ENCODE measurements around the gene FRAT1. TPM values are rescaled to one million over a fixed set of nuclear protein-coding genes. Genes with fewer than 3 reads are reported as not detected.
A peak's percentile ranks its signal among the peaks of the same experiment; 100 is the strongest.

FRAT1 gene
- total and polyA plus RNA-seq, 7 donors, result 0.61 to 3.9 (median 2.0) TPM

- peak overlapping the region; percentile 68 for H3K27ac ChIP-seq
Measured at GRCh38 chr10:97307866-97308780, 10.9 kb upstream of the FRAT1 start.

GRCh38 chr10:97311111-97311626 lies 7.9 kb upstream of the FRAT1 start:
- intact Hi-C loops (cut with DNase I), result no loop called here
- no peaks in the 10 kb centered on the region for H3K36me3 ChIP-seq (ENCODE audit: insufficient read depth in 1 of 2, low read depth in 1 of 2)
- 84 to 98% (median 87%) methylated on average over 4 of the region's 4 CpGs for WGBS, 3 donors
- no peaks in the 10 kb centered on the region for H3K9me3 ChIP-seq
- ATAC-seq (no peak), DNase-seq (no peak)
- H3K27me3 ChIP-seq (ENCODE audit: insufficient read depth in 3 of 3, low read length in 2 of 3), result no peaks in the 10 kb centered on the region
- TF ChIP-seq, protein P1, sequence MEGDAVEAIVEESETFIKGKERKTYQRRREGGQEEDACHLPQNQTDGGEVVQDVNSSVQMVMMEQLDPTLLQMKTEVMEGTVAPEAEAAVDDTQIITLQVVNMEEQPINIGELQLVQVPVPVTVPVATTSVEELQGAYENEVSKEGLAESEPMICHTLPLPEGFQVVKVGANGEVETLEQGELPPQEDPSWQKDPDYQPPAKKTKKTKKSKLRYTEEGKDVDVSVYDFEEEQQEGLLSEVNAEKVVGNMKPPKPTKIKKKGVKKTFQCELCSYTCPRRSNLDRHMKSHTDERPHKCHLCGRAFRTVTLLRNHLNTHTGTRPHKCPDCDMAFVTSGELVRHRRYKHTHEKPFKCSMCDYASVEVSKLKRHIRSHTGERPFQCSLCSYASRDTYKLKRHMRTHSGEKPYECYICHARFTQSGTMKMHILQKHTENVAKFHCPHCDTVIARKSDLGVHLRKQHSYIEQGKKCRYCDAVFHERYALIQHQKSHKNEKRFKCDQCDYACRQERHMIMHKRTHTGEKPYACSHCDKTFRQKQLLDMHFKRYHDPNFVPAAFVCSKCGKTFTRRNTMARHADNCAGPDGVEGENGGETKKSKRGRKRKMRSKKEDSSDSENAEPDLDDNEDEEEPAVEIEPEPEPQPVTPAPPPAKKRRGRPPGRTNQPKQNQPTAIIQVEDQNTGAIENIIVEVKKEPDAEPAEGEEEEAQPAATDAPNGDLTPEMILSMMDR (IDR thresholded peaks at IDR 0.05), result no peak
- H3K27ac ChIP-seq, result no peak overlapping the region
- no peak overlapping the region for H3K4me3 ChIP-seq
- H3K4me1 ChIP-seq, result peaks cover 9% of the 10 kb centered on the region

More at GRCh38 chr10:97307866-97308780, 10.9 kb upstream of the FRAT1 start:
- no peaks in the 10 kb centered on the region for H3K27me3 ChIP-seq (ENCODE audit: insufficient read depth in 3 of 3, low read length in 2 of 3)
- TF ChIP-seq, protein P1 (IDR thresholded peaks at IDR 0.05), result no peak
- ATAC-seq (peak; percentile 46 to 77 (median 66)), DNase-seq (no peak)
- no peaks in the 10 kb centered on the region for H3K36me3 ChIP-seq (ENCODE audit: insufficient read depth in 1 of 2, low read depth in 1 of 2)
- no peak overlapping the region for H3K4me3 ChIP-seq
- H3K9me3 ChIP-seq, result no peaks in the 10 kb centered on the region
- WGBS, 3 donors, result 57 to 73% (median 63%) methylated on average over 10 of the region's 10 CpGs
- peaks cover 9% of the 10 kb centered on the region for H3K4me1 ChIP-seq
- intact Hi-C loops (cut with DNase I), result no loop called here

DNA sequence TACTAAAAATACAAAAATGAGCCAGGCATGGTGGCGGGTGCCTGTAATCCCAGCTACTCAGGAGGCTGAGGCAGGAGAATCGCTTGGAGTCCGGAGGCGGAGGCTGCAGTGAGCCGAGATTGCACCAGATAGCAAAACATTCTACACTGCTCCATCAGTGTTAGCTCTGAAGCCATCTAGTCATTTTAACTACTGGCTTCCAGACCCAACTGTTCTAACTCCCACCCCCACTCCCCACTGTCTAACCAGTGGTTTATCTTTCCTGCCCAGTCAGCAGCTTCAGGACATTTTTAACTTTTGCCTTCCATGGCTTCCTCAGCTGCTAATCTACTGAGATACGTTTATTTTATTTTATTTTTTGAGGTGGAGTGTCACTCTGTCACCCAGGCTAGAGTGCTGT lies 6.2 kb upstream of the FRAT1 start:
- intact Hi-C loops (cut with DNase I), result no loop called here
- Histone ChIP-seq H3K27me3 (ENCODE audit: insufficient read depth in 3 of 3, low read length in 2 of 3) (no peaks in the 10 kb centered on the region), H3K4me1 (peaks cover 9% of the 10 kb centered on the region), H3K4me3 (no peak overlapping the region), H3K9me3 (no peaks in the 10 kb centered on the region), H3K27ac (no peak overlapping the region), H3K36me3 (ENCODE audit: insufficient read depth in 1 of 2, low read depth in 1 of 2) (no peaks in the 10 kb centered on the region)
- DNase-seq (no peak), ATAC-seq (no peak)
- TF ChIP-seq, protein P1 (IDR thresholded peaks at IDR 0.05), result no peak
- 83 to 89% (median 85%) methylated on average over 6 of the region's 6 CpGs for WGBS, 3 donors

- Histone ChIP-seq H3K36me3 (ENCODE audit: insufficient read depth in 1 of 2, low read depth in 1 of 2) (no peaks in the 10 kb centered on the region), H3K4me3 (no peak overlapping the region), H3K27ac (no peak overlapping the region), H3K9me3 (no peaks in the 10 kb centered on the region), H3K27me3 (ENCODE audit: insufficient read depth in 3 of 3, low read length in 2 of 3) (no peaks in the 10 kb centered on the region), H3K4me1 (no peaks in the 10 kb centered on the region)
- intact Hi-C loops (cut with DNase I), result no loop called here
- ATAC-seq (no peak), DNase-seq (no peak)
- TF ChIP-seq, protein P1 (IDR thresholded peaks at IDR 0.05), result no peak
- 56 to 72% (median 57%) methylated on average over 4 of the region's 4 CpGs for WGBS, 3 donors
Measured at GRCh38 chr10:97314671-97315070, 4.4 kb upstream of the FRAT1 start.

All from psoas muscle (tissue), 8 donors.